Subcutaneous preadipocyte (primary cell): Measurements from ENCODE around the gene ARAP3. TPM values are rescaled to one million over a fixed set of nuclear protein-coding genes. Genes with fewer than 3 reads are reported as not detected.

Source experiments
- total RNA-seq: library from RNA; depleted of rRNA; stranded (reverse); fragments of >200 nt; gene quantifications from 2 replicates; pipeline ENCODE4 v1.2.3, GENCODE V29; 2012

ARAP3 gene, protein sequence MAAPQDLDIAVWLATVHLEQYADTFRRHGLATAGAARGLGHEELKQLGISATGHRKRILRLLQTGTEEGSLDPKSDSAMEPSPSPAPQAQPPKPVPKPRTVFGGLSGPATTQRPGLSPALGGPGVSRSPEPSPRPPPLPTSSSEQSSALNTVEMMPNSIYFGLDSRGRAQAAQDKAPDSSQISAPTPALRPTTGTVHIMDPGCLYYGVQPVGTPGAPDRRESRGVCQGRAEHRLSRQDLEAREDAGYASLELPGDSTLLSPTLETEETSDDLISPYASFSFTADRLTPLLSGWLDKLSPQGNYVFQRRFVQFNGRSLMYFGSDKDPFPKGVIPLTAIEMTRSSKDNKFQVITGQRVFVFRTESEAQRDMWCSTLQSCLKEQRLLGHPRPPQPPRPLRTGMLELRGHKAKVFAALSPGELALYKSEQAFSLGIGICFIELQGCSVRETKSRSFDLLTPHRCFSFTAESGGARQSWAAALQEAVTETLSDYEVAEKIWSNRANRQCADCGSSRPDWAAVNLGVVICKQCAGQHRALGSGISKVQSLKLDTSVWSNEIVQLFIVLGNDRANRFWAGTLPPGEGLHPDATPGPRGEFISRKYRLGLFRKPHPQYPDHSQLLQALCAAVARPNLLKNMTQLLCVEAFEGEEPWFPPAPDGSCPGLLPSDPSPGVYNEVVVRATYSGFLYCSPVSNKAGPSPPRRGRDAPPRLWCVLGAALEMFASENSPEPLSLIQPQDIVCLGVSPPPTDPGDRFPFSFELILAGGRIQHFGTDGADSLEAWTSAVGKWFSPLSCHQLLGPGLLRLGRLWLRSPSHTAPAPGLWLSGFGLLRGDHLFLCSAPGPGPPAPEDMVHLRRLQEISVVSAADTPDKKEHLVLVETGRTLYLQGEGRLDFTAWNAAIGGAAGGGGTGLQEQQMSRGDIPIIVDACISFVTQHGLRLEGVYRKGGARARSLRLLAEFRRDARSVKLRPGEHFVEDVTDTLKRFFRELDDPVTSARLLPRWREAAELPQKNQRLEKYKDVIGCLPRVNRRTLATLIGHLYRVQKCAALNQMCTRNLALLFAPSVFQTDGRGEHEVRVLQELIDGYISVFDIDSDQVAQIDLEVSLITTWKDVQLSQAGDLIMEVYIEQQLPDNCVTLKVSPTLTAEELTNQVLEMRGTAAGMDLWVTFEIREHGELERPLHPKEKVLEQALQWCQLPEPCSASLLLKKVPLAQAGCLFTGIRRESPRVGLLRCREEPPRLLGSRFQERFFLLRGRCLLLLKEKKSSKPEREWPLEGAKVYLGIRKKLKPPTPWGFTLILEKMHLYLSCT (N-terminal part only)
- 2.9 and 4.1 TPM in 2 replicates for total RNA-seq

GRCh38 chr5:141681695-141682641, at the start of gene ARAP3:
Gene ARAP3, minus strand, starts transcription at chr5:141682230. Its CDS starts 1,744 bp downstream, at chr5:141680486.

GRCh38 chr5:141650851-141651727, 30.9 kb downstream of the ARAP3 start, which contains the start of gene FCHSD1:
Gene FCHSD1, minus strand, starts transcription at chr5:141651418. Its CDS starts 50 bp downstream, at chr5:141651368.

DNA sequence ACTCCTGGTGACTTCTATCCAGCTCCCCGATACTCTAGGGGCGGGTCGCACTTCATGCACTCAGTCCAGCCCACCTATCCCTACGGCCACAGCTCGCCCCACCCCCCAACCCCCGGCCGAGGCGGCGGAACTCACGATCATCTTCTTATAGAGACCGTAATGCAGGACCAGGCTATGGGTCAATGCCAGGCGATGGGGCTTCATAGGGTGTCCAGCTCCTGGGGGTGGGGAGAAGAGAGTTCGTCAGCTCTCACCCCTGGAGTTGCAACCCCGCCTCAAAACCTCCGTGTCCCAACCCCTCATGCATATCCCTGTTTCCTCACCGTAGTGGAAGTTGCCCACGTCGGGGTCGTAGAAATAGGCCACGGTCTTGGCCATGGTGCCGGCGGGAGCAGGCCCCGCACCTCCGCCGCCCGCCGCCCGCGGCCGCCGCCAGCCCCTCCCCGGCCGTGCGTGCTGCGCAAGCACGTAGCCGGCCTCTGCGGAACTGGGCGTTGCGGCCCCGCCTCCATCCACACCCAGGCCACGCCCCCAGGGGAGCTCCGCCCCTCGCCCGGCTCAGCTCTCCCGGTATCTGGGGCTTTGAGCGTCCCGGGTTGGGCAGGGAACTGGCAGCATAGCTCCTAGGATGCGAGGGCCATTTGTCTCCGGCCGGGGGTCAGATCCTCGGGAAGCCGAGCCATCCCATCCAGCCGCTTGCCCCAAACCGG, 45.5 kb downstream of the ARAP3 start, which contains the start of the genes HDAC3 and RELL2:
Gene HDAC3 (minus strand): TSS at position 437 of the 710 bp plus-strand sequence. CDS start 59 bp downstream, at position 378.
Gene RELL2 (plus strand): TSS at position 585 of the 710 bp plus-strand sequence. CDS start 1,229 bp downstream, outside the sequence.

DNA sequence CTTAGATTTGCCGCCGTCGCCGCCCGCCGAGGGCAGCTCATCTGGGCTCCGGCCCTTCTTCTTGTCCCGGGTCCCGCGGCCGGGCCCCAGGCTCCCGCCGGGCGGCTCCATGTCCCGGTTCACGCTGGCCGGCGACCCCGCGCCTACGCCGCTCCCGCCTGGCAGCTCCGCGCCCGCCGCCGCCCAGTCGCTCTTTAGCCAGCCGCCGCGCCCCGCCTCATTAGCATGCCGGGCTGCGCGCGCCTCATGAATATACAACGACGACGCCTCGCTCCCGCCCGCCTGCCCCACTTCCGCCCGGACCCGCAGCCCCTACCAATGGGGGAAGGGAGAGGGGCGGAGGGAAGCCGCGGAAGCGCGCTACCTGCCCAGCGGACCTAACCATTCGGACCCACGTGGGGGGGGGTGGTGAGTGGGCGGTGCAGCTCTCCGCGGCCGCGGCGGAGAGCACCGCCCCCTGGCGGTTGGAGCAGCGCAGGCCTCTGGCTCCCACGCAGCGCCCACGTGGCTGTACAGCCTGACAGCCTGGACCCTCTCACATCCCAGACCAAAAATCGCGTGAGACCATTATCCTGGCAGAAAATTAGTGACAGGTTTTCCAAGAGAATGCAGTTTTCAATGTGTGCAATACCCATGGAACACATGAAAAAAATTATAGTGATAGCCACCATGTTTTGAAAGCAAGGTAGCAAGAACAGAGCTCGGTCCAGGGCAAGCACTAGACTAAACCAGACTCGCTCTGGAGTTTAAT, 63.1 kb downstream of the ARAP3 start, which contains the start of gene DIAPH1:
Gene DIAPH1 (minus strand): TSS at position 197 of the 751 bp plus-strand sequence. CDS start 86 bp downstream, at position 111.

Other genes with a start within 250 kb of the ARAP3 start
- gene PCDHGC3, start 206.3 kb downstream of the ARAP3 start, total RNA-seq = 50.2 and 61.0 TPM in 2 replicates
- 2.2 and 2.7 TPM in 2 replicates for gene PCDHGC4, start 197.2 kb downstream of the ARAP3 start, total RNA-seq
- gene PCDHGC5, start 193.1 kb downstream of the ARAP3 start, total RNA-seq = 2.2 and 2.9 TPM in 2 replicates
- 19.1 and 34.8 TPM in 2 replicates for gene DIAPH1, start 63.2 kb downstream of the ARAP3 start, total RNA-seq
- 42.3 and 55.7 TPM in 2 replicates for gene HDAC3, start 45.4 kb downstream of the ARAP3 start, total RNA-seq
- 2.9 and 3.3 TPM in 2 replicates for gene RELL2, start 45.2 kb downstream of the ARAP3 start, total RNA-seq
- 11.4 and 14.1 TPM in 2 replicates for gene FCHSD1, start 30.8 kb downstream of the ARAP3 start, total RNA-seq
- under 0.01 TPM in 1 of 2 replicates, not detected in the other for gene PCDH1, start 196.2 kb upstream of the ARAP3 start, total RNA-seq
- gene DELE1, start 241.6 kb upstream of the ARAP3 start, total RNA-seq = 45.9 and 49.6 TPM in 2 replicates